GM21737 (cell line): ENCODE data around the gene ATRNL1.

ENCODE experiments used
- ATAC-seq: cut with Tn5 transposase; IDR thresholded peaks from one replicate; pipeline ENCODE4 v1.9.1; 2021; ENCODE audit warnings: mild to moderate bottlenecking, moderate library complexity; ENCODE audit not compliant: unreplicated experiment

Gene ATRNL1

GRCh38 chr10:115972426-115972825 is 879.3 kb downstream of the ATRNL1 start:
- ATAC-seq, result no peak

GRCh38 chr10:115974351-115974750 is 881.2 kb downstream of the ATRNL1 start:
- no peak for ATAC-seq

- ATAC-seq, result no peak
Observed at GRCh38 chr10:115974816-115975430, 881.8 kb downstream of the ATRNL1 start.

- ATAC-seq, result no peak
Observed at GRCh38 chr10:115975506-115975905, 882.3 kb downstream of the ATRNL1 start.

GRCh38 chr10:115976342-115976741 is 883.2 kb downstream of the ATRNL1 start:
- no peak for ATAC-seq

GRCh38 chr10:115977855-115978254 is 884.7 kb downstream of the ATRNL1 start:
- no peak for ATAC-seq

- ATAC-seq, result no peak
Observed at GRCh38 chr10:115979576-115979975, 886.4 kb downstream of the ATRNL1 start.

- no peak for ATAC-seq
Observed at GRCh38 chr10:115980470-115980869, 887.3 kb downstream of the ATRNL1 start.

GRCh38 chr10:115981081-115981480 is 887.9 kb downstream of the ATRNL1 start:
- no peak for ATAC-seq

GRCh38 chr10:115982076-115982475 is 888.9 kb downstream of the ATRNL1 start:
- no peak for ATAC-seq

GRCh38 chr10:115982526-115982925 is 889.4 kb downstream of the ATRNL1 start:
- ATAC-seq, result no peak

GRCh38 chr10:115985786-115986185 is 892.6 kb downstream of the ATRNL1 start:
- ATAC-seq, result no peak

GRCh38 chr10:115988380-115988779 is 895.2 kb downstream of the ATRNL1 start:
- no peak for ATAC-seq

- ATAC-seq, result no peak
Observed at GRCh38 chr10:115989621-115990020, 896.5 kb downstream of the ATRNL1 start.

- ATAC-seq, result no peak
Observed at GRCh38 chr10:115992236-115992986, 899.2 kb downstream of the ATRNL1 start.

GRCh38 chr10:115996031-115996430 is 902.9 kb downstream of the ATRNL1 start:
- ATAC-seq, result no peak

- no peak for ATAC-seq
Observed at GRCh38 chr10:115998301-115998700, 905.1 kb downstream of the ATRNL1 start.
